Stimulated activated CD8-positive, alpha-beta memory T cell treated with anti-CD3 and anti-CD28 coated beads, Interleukin-7, amount 100 ng/mL, for 48 hours (primary cell): ENCODE measurements around the gene PPFIA1.
"Not testable (repeated sequence)": the region's sequence is repeated elsewhere in the genome, so short reads cannot be mapped to it uniquely, and the experiment has no call there.

ENCODE experiments used
- DNase-seq, 2 donors: peaks; one replicate each; pipeline ENCODE4 v3.0.0-alpha.2; 2020; ENCODE audit warnings: low read depth in 1 of 2; ENCODE audit errors: extremely low read depth in 1 of 2

Gene PPFIA1

DNA sequence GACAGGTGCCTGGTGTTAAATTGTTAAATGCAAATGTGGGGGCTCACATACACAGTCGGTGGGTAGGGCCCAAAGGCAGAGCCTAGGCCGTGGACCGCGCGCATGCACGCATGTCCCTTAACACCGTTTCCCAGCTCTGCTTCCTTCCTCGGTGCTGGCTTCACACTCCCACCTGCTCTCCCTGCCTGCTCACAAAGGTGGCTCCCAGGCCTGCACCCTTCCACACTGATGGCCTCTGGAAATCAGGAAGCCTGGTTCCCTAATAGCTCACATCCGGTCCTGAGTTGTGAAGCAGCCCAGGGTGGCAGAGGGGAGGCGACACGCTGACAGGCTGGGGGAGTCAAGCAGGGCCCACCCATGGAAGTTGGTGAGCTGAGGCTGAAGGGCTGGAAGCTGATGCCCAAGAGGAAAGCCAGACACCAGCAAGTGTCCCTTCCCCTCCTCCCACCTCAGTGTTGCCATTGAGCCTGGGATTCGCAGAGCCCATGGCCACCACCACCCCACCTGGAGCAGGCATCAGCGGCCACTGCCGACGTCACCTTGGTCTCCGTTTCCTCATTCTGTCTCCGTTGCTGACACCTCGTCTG, 114.2 kb downstream of the PPFIA1 start:
- DNase-seq, result no peak

DNA sequence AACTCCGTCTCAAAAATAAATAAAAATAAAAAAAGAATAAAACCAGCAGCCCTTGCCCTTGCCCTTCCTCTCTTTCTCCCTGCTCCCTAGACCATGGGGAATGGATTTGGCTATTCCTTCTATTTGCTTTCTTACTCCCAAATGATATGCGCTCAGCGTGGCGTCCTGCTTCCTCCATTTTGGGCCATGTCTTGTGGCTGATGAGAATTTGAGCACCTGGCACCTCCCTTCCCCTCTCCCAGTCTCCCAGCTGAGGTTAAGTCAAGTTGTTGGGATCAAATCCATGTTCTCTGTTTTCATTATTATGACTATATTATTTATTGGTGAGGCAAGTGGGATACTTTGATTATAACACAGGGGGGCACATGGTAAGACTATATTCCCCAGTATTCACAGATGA, 117.1 kb downstream of the PPFIA1 start:
- no peak for DNase-seq

DNA sequence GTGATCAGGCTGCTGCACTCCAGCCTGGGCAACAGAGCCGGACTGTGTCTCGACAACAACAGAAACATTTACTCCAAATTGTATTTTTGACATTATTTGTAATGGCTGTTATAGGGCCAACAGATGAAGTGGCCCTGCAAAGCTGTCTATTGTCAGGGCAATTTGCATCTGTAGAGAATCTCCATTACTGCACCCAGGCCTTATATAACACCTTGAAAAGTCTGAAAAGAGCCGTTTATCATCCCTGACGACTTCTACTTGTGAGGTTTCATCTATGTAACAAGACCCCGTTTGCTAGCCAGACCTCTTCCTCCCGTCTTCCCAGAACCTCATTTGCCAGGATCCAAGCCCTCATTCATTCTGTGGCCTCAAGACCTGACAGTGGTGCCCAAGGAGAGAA, 118.7 kb downstream of the PPFIA1 start:
- DNase-seq, result no peak

DNA sequence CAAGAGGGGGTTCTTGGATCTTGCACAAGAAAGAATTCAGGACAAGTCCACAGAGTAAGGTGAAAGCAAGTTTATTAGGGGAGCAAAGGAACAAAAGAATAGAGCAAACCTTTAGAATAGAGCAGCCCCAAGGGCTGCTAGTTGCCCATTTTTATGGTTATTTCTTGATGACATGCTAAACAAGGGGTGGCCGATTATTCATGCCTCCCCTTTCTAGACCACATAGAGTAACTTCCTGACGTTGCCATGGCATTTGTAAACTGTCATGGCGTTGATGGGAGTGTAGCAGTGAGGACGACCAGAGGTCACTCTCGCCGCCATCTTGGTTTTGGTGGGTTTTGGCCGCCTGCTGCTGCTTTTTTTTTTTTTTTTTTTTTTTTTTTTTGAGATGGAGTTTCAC, 120.4 kb downstream of the PPFIA1 start:
- not testable (repeated sequence) for DNase-seq

DNA sequence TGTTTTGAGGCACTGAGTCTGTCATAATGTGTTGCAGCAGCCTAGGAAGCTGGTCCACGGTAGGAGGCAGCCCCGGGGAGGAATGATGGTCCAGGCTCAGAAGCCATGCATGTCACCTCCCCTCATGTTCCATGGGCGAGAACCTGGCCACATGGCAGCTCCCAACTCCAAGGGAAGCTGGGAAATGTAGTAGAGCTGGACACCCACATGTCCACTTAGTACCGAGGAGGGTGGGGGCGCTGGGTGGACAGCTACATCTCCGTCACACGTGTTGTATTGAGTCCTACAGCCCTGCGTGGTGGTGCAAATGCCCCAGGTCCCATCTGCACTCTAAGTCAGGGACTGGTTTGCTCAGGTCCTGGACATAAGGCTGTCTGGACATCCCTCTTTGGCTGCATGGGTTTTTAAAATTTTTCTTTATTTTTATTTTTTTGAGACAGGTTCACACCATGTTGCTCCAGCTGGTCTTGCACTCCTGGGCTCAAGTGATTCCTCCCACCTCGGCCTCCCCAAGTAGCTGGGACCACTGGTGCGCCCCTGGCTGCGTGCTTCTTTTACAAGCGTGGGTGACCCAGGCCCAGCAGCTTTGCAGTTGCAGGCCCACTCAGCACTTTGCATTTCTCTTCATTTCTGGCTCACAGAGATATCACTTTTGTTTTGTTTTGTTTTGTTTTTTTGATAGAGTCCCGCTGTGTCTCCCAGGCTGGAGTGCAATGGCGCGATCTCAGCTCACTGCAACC, 123.9 kb downstream of the PPFIA1 start:
- no peak for DNase-seq

DNA sequence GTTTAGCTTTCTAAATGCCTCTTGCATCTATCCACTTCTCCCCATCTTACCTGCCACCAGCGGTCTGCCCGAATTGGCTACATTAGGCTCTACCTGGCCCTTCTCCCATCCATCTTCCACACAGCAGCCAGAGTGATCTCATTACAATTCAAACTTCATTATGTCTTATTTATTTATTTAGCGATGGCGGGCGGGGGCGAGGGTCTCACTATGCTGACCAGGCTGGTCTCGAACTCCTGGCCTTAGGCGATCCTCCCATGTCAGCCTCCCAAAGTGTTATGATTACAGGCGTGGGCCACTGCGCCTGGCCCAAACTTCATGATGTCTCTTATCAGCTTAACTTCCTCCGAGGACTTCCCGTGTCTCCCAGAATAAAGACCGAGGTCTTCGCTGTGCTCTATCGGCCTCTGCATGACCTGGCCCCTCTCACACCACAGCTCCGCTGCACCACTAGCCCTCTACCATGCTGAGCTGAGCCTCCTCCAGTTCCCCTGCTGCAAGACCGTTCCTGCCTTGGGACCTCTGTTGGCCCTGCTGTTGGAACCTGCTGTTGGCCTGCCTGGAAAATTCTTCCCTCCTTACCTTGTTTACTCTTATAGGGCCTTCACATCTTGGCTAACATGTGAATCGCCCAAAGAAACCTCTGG, 127.0 kb downstream of the PPFIA1 start:
- DNase-seq, result no peak

DNA sequence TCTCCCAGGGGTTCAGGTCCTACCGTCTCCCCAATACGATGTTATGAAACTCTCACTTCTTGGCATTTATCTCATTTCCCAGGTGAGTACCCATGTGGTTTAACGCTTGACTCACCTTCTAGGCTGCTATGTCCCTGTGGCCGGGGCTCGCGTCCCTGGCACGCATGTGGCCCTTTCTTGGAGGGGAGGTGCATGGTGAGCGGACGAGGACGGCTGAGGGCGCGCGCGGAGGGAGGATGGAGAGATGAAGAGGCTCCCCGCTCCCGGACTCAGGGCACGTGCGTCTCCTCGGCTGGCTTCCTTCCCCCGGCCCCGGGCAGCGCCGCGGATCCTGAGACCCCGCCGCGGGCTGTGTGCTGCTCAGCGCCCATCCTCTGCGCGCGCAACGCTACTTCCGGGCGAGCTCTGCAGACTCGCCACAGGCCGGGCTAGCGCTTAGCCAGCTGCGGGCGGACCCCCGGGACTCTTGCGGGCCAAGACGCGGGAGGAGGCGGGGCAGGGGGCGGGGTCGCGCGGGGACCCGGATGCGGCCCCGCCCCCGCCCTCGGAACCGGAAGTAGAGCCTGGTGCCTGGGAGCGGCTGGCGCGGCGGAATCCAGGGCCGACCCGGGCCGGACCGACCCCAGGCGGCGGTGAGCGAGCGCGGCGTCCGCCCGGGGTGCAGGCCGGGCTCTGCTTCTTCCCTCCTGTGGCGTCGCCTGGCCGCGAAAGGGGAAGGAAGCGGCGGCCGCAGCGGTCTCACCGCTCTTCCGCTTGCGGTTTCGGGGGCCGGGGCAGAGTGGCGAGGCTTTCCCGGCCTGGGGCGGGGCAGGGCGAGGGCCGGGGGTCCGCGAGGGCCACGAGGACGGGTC, 127.7 kb downstream of the PPFIA1 start, which contains the start of gene CTTN:
CTTN (plus strand) TSS at position 547 of the 851 bp plus-strand sequence. CDS start 8,769 bp downstream, outside the sequence.
- peak; percentile 31 to 32 for DNase-seq

DNA sequence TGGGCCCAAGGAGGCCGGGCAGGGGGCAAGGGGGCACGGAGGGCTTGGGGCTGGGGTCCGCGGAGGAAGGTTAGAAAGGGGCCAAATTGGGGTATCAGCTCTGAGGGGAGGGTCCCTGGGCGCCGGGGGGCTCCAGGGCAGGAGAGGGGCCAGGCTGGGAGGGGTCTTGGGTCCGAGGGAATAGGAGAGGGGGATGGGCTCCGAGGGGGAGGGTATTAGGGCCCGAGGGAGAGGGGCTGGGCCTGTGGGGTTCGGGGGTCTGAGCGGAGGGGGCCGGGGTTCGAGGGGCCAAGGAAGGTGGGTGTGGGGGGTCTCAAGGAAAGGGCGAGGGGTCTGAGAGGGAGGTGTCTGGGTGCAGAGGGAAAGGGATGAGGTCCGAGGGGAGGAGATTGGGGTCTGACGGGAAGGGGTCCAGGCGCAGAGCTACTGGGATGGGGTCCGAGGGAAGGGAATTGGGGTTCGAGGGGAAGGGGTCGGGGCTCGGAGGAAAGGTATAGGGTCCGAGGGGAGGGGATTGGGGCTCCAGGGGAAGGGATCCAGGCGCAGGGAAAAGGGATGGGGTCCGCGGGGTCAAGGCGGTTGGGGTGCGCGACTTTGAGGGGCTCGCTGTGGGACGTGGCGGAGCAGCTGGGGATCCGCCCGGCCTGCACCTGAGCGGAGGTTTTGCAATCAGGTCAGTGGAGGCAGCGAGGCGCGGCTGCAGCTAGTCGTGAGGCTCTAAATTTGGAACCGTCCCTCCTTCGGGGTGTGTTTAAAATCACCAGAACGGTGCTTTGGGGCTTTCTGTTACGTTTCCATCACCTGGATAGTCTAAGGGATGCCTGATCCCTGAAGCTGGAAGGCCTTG, 128.6 kb downstream of the PPFIA1 start:
- no peak for DNase-seq

DNA sequence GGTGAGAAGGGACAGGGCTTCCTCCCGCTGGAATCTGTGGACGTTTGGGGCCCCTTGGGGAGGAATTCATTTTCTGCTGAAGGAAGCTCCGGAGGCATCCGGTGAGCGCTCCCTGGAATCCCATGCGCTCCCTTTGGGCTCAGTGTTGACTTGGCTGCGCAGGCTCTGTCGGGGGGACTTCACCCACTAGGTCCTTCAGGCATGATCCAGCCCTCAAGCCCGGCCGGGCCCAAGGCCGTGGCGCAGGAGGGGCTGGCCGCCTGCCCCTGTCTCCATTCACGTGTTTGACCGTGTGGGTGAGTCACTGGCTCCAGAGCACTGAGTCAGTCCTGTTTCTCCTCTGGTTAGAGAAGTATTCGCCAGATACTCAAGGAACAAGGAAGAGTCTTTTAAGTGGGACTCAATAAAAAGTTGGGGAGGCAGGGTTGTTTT, 129.2 kb downstream of the PPFIA1 start:
- no peak for DNase-seq

DNA sequence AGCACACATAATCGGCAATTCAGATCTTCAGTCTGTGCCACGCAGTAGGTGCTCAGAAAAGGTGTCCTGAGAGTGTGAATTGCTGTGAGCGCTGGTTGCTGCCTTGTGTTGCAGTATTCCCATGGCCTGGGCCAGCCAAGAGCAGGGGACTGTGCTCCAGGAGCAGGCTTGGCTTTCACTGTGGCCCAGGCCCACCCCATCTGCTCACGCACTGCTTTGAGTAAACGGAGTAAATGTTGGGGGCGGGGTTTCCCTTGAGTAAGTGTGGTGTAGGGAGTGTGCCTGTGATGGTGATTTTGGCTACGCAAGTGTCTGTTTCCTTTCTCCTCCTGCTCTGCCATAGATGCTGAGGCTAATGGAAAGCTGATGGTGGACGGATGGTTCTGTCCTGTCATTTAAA, 130.2 kb downstream of the PPFIA1 start:
- no peak for DNase-seq

DNA sequence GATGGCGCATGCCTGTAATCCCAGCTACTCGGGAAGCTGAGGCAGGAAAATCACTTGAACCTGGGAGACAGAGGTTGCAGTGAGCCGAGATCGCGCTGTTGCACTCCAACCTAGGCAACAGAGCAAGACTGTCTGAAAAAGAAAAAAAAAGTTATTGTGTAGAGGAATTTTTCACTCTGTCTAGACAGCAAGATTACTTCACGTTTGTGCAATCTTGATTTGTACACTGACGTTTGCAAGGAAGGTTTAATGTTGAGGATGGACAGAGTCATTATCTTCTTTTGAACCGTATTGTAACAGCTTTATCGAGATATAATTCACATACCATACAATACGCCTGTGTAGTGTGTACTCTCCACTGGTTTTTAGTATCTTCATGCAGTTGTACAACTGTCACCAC, 131.5 kb downstream of the PPFIA1 start:
- DNase-seq, result no peak

DNA sequence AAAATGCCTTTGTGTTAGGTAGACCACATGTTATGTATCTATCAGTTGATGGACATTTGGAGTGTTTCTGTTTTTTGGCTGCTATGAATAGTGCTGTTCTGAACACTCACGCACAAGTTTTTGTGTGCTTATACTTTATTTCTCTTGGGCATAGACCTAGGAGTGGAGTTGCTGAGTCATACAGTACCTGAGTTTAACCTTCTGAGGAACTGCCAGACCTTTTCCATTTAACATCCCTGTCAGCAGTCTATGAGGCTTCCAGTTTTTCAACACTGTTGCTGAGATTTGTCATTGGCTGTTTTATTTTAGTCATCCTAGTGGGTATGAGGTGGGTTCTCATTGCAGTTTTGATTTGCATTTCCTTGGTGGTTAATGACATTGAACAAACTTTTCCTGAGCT, 132.2 kb downstream of the PPFIA1 start:
- no peak for DNase-seq

DNA sequence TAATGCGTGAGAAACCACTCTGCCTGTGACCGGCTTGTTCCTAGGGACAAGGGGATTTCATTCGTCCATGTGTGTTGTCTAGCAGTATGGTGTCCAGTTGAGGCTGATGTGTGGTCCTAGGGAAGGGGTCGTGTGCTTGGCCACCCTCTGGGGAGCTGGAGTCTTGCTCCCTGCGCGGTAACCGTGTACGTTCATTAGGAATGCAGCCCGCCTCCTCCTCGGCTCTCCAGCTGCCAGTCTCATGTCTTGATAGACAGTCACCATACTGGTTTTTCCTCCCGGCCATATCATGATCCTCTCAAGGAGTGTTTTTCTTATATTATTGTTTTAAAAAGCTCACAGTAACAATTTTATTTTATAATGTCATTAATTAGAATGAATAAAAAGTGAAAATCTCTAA, 133.8 kb downstream of the PPFIA1 start:
- DNase-seq, result no peak

DNA sequence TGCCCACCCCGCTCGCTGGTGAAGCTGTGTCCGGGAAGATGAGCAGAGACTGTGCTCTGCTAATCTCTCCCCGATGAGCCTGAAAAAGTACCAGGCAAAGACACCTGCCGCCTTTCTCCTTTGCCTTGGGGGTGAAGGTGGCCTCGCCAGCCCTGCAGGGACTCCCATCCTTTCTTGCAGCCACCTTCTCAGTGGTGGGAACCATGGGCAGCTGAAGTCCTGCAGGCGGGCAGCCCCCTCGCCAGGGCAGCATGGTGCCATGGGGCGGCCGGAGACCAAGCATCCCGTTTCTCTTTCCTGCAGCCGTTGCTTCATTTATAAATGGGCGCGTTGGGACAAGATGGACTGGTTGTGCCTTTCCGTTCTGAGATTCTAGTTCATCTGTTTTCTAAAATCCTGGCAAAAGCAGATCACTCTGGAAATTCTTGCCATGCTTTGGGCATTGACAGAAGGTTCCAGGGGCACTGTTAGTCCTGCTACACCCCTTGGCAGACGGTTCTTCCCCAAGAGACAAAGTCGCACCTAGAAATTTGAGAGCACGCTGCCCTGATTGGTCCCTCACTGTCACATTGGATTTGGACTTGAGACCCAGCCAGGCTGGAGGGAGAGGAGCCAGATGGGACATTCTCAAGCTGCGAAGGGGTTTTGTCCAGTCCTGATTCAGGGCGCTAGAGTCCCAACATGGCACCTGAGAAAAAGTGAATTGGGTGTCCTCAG, 135.3 kb downstream of the PPFIA1 start:
- DNase-seq, result no peak

DNA sequence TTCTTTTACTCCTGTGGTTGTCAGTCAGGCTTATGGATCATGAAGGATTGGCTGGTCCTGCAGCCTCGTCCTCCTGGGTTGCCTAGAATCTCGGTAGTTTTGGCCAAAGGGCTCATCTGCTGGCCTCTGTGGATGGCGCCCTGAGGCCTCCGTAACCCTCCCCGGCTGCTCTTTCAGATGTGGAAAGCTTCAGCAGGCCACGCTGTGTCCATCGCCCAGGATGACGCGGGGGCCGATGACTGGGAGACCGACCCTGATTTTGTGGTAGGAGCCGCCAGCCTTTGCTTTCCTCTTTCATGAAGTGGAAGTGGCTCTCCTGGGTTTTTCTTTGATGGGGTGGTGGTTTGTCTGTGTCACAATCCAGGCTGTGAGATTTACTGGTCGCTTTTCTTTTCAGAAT, 136.6 kb downstream of the PPFIA1 start:
- DNase-seq, result no peak

DNA sequence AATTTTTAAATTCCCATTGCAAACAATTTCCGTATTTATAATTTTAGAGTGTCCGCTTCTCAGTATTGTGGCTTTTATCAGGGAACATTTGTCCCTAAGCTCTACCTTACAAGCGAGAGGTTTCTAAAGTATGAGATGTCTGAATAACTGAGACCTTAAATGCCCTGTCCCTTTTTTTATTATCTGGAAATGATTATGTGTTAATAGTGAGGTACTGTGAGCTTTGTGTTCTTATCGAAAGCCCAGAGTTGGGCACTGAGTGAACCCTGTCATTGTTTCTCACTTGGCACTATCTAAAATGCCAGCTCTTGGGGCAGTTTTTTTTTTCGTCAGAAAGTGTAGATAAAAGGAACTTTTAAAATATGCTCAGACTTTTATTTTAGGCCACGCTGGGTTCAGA, 137.3 kb downstream of the PPFIA1 start:
- no peak for DNase-seq

DNA sequence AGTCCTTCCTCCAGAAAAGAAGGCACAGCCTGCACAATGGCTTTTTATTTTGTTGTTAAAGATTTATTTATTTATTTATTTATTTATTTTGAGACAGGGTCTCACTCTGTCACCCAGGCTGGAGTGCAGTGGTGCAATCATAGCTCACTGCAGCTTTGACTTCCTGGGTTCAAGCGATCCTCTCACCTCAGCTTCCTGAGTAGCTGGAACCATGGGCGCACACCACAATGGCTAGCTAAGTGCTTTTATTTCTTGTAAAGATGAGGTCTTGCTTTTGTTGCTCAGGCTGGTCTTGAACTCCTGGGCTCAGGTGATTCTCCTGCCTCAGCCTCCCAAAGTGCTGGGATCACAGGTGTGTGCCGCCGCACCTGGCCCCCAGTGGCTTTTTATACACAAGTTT, 137.8 kb downstream of the PPFIA1 start:
- not testable (repeated sequence) for DNase-seq

DNA sequence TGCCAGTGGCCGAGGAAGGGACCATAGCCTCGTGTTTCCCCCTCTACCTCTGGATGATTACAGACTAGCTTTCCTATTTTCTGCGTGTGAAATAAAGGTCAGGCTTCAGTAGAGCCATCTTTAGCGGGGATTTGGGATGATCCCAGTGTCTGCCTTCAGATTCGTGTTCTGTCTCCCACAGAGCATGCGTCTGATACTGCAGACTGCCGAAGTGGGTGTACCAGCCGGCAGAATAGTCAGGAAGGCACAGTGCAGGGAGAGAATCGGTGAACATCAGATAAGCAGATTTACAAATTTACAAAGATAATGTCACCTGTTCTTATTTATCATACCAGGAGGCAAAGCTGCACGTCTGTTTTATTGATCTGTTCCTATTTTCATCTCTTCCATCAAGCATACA, 138.9 kb downstream of the PPFIA1 start:
- DNase-seq, result no peak

DNA sequence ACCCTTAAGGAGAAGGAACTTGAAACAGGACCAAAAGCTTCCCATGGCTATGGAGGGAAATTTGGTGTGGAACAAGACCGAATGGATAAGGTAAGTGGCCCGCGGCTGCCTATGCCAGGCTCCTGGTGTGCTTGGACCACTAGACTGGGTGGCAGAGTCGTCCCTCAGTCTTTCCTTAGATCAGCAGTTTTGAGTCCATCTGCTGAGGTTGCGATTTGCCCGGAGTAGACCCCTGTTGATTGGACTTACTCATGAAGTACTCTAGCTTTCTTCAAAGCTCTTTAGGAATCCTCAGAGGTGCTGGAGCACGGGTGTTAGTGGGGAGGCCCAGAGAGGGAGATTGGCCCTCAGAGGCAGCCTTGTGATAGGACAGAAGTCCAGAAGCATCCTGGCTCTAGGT, 139.4 kb downstream of the PPFIA1 start:
- DNase-seq, result no peak
